Endothelial cell of umbilical vein (primary cell): ENCODE measurements around the gene RFXANK. TPM values are rescaled to one million over a fixed set of nuclear protein-coding genes. Genes with fewer than 3 reads are reported as not detected.

ENCODE experiments used
- BruUV-seq: library from RNA; stranded (reverse); fragments of 400-500 nt; replicated peaks from 2 replicates; lab custom pipeline; 2021; lab: Mats Ljungman, UMichigan
- CTCF ChIA-PET: fragments of 300-600, 350-600 bp; sonication (Branson Sonifier 250); formaldehyde crosslinking; loops from one replicate; lab custom pipeline; 2021; ENCODE audit warnings: antibody characterized with exemption, inconsistent platforms; lab: Charles Lee
- POLR2A ChIA-PET: fragments of 300-600, 350-600 bp; sonication (Branson Sonifier 250); formaldehyde crosslinking; loops from one replicate; lab custom pipeline; 2021; ENCODE audit warnings: antibody characterized with exemption, inconsistent platforms; lab: Charles Lee
- DNase-seq: peaks from one replicate; pipeline ENCODE4 v3.0.0-alpha.2; 2011; ENCODE audit warnings: low read depth, low spot score
- FAIRE-seq: peaks from 2 replicates; lab custom pipeline; 2011; peaks lifted over from hg19 to GRCh38; lab: Jason Lieb, UNC
- H2AFZ ChIP-seq: 2 replicates; pipeline ENCODE4 v1.6.0; 2012; ENCODE audit warnings: low read depth, low read length, control low read depth, inconsistent platforms
- H3K27ac ChIP-seq: 2 replicates; pipeline ENCODE4 v1.5.1; 2011; ENCODE audit warnings: low read depth, mild to moderate bottlenecking, control low read depth, low read length, moderate library complexity; ENCODE audit not compliant: insufficient read depth
- H3K27me3 ChIP-seq, 2 experiments: 2 replicates each; pipeline versions ENCODE4 v1.6.0 to v1.6.1; 2011; ENCODE audit warnings: low read length in 2 of 2, mixed read lengths in 1 of 2; ENCODE audit not compliant: control insufficient read depth in 2 of 2, insufficient read depth in 2 of 2
- H3K36me3 ChIP-seq, 2 experiments: 2 replicates in 1 of 2; 3 replicates in 1 of 2; pipeline ENCODE4 v1.5.1; 2011; ENCODE audit warnings: low read length in 2 of 2, mild to moderate bottlenecking in 1 of 2, moderate library complexity in 1 of 2; ENCODE audit not compliant: control insufficient read depth in 2 of 2, insufficient read depth in 2 of 2; ENCODE audit errors: extremely low read depth in 1 of 2
- H3K4me1 ChIP-seq: 3 replicates; pipeline ENCODE4 v1.5.1; 2011; ENCODE audit warnings: mild to moderate bottlenecking, low read length; ENCODE audit not compliant: control insufficient read depth, insufficient read depth; ENCODE audit errors: extremely low read depth
- H3K4me2 ChIP-seq: 2 replicates; pipeline ENCODE4 v1.6.1; 2011; ENCODE audit warnings: low read length, control low read depth, mixed read lengths; ENCODE audit not compliant: insufficient read depth
- H3K4me3 ChIP-seq, 3 experiments: fragments of 200-600 bp in 1 of 3; sonication (generic), shearing (Covaris generic) in 1 of 3; replicated peaks in 1 of 3; 2 replicates each; pipeline ENCODE4 v1.5.1; 2011 to 2016; ENCODE audit warnings: control low read depth in 3 of 3, low read length in 3 of 3, mild to moderate bottlenecking in 2 of 3, inconsistent platforms in 1 of 3, low read depth in 1 of 3, moderate library complexity in 1 of 3; ENCODE audit not compliant: insufficient read depth in 1 of 3
- H3K79me2 ChIP-seq: 2 replicates; pipeline ENCODE4 v1.6.0; 2012; ENCODE audit warnings: low read length, inconsistent platforms; ENCODE audit not compliant: control insufficient read depth, insufficient read depth
- H3K9ac ChIP-seq: replicated peaks from 2 replicates; pipeline ENCODE3; 2011; ENCODE audit warnings: low read length, control low read depth; ENCODE audit not compliant: insufficient read depth; ENCODE audit errors: extremely low read depth
- H3K9me1 ChIP-seq: replicated peaks from 3 replicates; pipeline ENCODE4 v1.6.0; 2011; ENCODE audit warnings: mild to moderate bottlenecking, low read length; ENCODE audit not compliant: control insufficient read depth, insufficient read depth; ENCODE audit errors: extremely low read depth
- H3K9me3 ChIP-seq: replicated peaks from 2 replicates; pipeline ENCODE4 v1.5.1; 2012; ENCODE audit warnings: low read length, inconsistent platforms; ENCODE audit not compliant: control insufficient read depth, insufficient read depth
- H4K20me1 ChIP-seq: replicated peaks from 2 replicates; pipeline ENCODE3; 2011; ENCODE audit warnings: mild to moderate bottlenecking, low read length; ENCODE audit not compliant: control insufficient read depth, insufficient read depth; ENCODE audit errors: extremely low read depth
- EZH2 ChIP-seq: IDR thresholded peaks from 2 replicates; pipeline ENCODE4 v1.6.1; 2012; ENCODE audit warnings: borderline replicate concordance, low read depth, mild to moderate bottlenecking, moderate library complexity, low read length, inconsistent platforms; ENCODE audit not compliant: severe bottlenecking
- JUN ChIP-seq: IDR thresholded peaks from 2 replicates; pipeline ENCODE4 v1.6.1; 2011; ENCODE audit warnings: borderline replicate concordance, low read depth; ENCODE audit not compliant: insufficient read length, insufficient read depth
- MYC ChIP-seq: IDR thresholded peaks from one replicate; pipeline ENCODE4 v1.6.1; 2011; ENCODE audit warnings: mild to moderate bottlenecking, low read depth, low read length
- POLR2A ChIP-seq: IDR thresholded peaks from 2 replicates; pipeline ENCODE4 v1.6.1; 2012; ENCODE audit warnings: low read depth, mild to moderate bottlenecking, control low read depth, low read length
- POLR2AphosphoS5 ChIP-seq: IDR thresholded peaks from 2 replicates; pipeline ENCODE4 v1.6.1; 2012; ENCODE audit warnings: low read depth, mild to moderate bottlenecking, control low read depth, low read length, moderate library complexity; ENCODE audit not compliant: insufficient read depth
- dilution Hi-C: fragments of 300-500 bp; cut with MboI; formaldehyde crosslinking; loops from one replicate; pipeline ENCODE4 v1.15.0; 2019; ENCODE audit warnings: low sequenced_read_pairs; ENCODE audit not compliant: extremely low pct_ligation_motif_present
- intact Hi-C: fragments of 100-400 bp; cut with micrococcal nuclease; formaldehyde crosslinking; loops from one replicate; pipeline ENCODE4 v1.10.0; 2022
- polyA plus RNA-seq, 4 experiments: library from polyadenylated mRNA; depleted of rRNA in 3 of 4; stranded (reverse) in 3 of 4; unstranded in 1 of 4; fragments of >200 nt; gene quantifications; 2 replicates each; pipeline versions ENCODE4 v1.2.1 to v1.2.3, GENCODE V29; 2011 to 2012; ENCODE audit warnings: missing spikeins in 1 of 4
- total RNA-seq: library from RNA; stranded (reverse); gene quantifications from 2 replicates; pipeline ENCODE4 v1.2.3, GENCODE V29; 2021
- TF ChIP-seq, protein P1 (sequence below), 2 donors: IDR thresholded peaks; 1 replicate in 1 of 2; 2 replicates in 1 of 2; pipeline ENCODE4 v1.5.1; 2011; ENCODE audit warnings: low read length in 2 of 2, mild to moderate bottlenecking in 2 of 2, moderate library complexity in 2 of 2, control low read depth in 1 of 2, inconsistent platforms in 1 of 2, low read depth in 1 of 2; ENCODE audit not compliant: insufficient read depth in 1 of 2; ENCODE audit errors: extremely low read depth in 1 of 2
- TF ChIP-seq, protein P2 (sequence below): IDR thresholded peaks from 2 replicates; pipeline ENCODE4 v1.6.1; 2011; ENCODE audit not compliant: insufficient read depth, insufficient read length

RFXANK gene
- total and polyA plus RNA-seq, 2 donors (not counting 3 experiments of a cell fraction or from before 2014, with no cell fraction given), result 105 to 124 TPM

DNA sequence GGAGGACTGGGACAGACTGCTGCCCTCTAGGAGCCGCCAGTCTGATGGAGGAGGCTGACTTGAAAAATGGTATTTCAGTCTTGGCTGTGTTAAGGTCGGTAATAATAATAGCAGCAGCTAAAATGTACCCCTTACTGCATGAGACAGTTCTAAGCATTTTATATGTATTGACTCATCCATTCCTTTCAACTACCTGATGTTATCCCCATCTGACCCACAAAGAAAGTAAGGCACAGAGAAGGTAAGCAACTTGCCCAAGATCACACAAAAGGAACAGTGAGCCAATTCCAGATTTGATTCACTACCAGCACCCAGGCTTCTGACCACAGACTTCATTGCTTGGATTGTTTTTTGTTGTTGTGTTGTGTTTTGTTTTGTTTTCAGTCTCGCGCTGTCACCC is 23.7 kb downstream of the RFXANK start:
- Histone ChIP-seq H3K27me3 (peaks cover 10 to 11% of the 10 kb centered on the region in 2 experiments), H3K4me2 (no peak overlapping the region), H3K4me1 (no peaks in the 10 kb centered on the region), H3K79me2 (no peaks in the 10 kb centered on the region), H3K9me1 (no peaks in the 10 kb centered on the region), H3K4me3 (no peak overlapping the region), H3K27ac (no peak overlapping the region), H3K9ac (no peak overlapping the region), H4K20me1 (no peaks in the 10 kb centered on the region), H3K36me3 (no peaks in the 10 kb centered on the region), H2AFZ (no peak overlapping the region), H3K9me3 (no peaks in the 10 kb centered on the region)
- no TSS peak for BruUV-seq
- FAIRE-seq (no peak), DNase-seq (no peak)
- TF ChIP-seq POLR2A, result no peak
- TF ChIP-seq MYC, result no peak
- TF ChIP-seq JUN, result no peak
- no peak for TF ChIP-seq EZH2
- TF ChIP-seq, protein P1, sequence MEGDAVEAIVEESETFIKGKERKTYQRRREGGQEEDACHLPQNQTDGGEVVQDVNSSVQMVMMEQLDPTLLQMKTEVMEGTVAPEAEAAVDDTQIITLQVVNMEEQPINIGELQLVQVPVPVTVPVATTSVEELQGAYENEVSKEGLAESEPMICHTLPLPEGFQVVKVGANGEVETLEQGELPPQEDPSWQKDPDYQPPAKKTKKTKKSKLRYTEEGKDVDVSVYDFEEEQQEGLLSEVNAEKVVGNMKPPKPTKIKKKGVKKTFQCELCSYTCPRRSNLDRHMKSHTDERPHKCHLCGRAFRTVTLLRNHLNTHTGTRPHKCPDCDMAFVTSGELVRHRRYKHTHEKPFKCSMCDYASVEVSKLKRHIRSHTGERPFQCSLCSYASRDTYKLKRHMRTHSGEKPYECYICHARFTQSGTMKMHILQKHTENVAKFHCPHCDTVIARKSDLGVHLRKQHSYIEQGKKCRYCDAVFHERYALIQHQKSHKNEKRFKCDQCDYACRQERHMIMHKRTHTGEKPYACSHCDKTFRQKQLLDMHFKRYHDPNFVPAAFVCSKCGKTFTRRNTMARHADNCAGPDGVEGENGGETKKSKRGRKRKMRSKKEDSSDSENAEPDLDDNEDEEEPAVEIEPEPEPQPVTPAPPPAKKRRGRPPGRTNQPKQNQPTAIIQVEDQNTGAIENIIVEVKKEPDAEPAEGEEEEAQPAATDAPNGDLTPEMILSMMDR (IDR thresholded peaks at IDR 0.05; ENCODE audit: extremely low read depth in 1 of 2, insufficient read depth in 1 of 2, low read depth in 1 of 2, low read length in 2 of 2), result no peak
- TF ChIP-seq POLR2AphosphoS5, result no peak
- TF ChIP-seq, protein P2, sequence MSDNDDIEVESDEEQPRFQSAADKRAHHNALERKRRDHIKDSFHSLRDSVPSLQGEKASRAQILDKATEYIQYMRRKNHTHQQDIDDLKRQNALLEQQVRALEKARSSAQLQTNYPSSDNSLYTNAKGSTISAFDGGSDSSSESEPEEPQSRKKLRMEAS, result no peak
- ChIA-PET POLR2A (interaction anchor here (0.6 kb wide), 1 partner anchor 1001 kb away, joined by 3 read pairs; no protein-coding TSS in a partner anchor), CTCF (interaction anchor here (1.5 to 2.9 kb wide), 2 partner anchors 9 to 14 kb away, joined by 8 to 9 read pairs; no protein-coding TSS in a partner anchor)
- intact Hi-C loops, result no loop called here
- dilution Hi-C loops, result no loop called here
